K562 (cell line): ENCODE measurements around the gene PRRC2B. TPM values are rescaled to one million over a fixed set of nuclear protein-coding genes. Genes with fewer than 3 reads are reported as not detected.

Source experiments
- ATAC-seq: fragments of 200-7000 bp; cut with Tn5 transposase; 3 replicates; pipeline ENCODE4 v1.9.1; 2020; ENCODE audit warnings: moderate library complexity
- BruUV-seq: library from RNA; stranded (reverse); fragments of 400-500 nt; replicated peaks from 2 replicates; lab custom pipeline; 2021; lab: Mats Ljungman, UMichigan
- CTCF ChIA-PET: fragments of 300-600 bp; formaldehyde crosslinking; extraction: SDS; loops from one replicate; lab custom pipeline; 2021; ENCODE audit warnings: low intra/inter-chr PET ratio; lab: Yijun Ruan, JAX
- POLR2A ChIA-PET: fragments of 300-600, 350-650 bp; sonication (Branson Sonifier 250); formaldehyde crosslinking; extraction: SDS; loops from one replicate; lab custom pipeline; 2021; ENCODE audit warnings: antibody characterized with exemption, inconsistent platforms; lab: Yijun Ruan, JAX
- DNase-seq, 4 experiments: peaks; one replicate each; pipeline versions ENCODE4 v3.0.0 to v3.0.0-alpha.2; 2011 to 2018; ENCODE audit warnings: low spot score in 3 of 4, mixed read lengths in 3 of 4; ENCODE audit errors: extremely low read depth in 1 of 4
- FAIRE-seq: peaks from 2 replicates; lab custom pipeline; 2011; peaks lifted over from hg19 to GRCh38; lab: Jason Lieb, UNC
- H2AFZ ChIP-seq: 2 replicates; pipeline ENCODE4 v1.6.0; 2011; ENCODE audit warnings: low read depth, low read length, control low read depth, inconsistent platforms
- H3K27ac ChIP-seq: fragments of 200-600 bp; 3 replicates; pipeline ENCODE4 v1.8.0; 2011; ENCODE audit warnings: low read depth, mild to moderate bottlenecking, control low read depth, inconsistent platforms, low read length, moderate library complexity, mixed read lengths; ENCODE audit errors: extremely low read depth
- H3K27me3 ChIP-seq, 2 experiments: fragments of 300-600 bp in 1 of 2; 2 replicates in 1 of 2; 3 replicates in 1 of 2; pipeline versions ENCODE4 v1.6.0 to v1.8.0; 2011; ENCODE audit warnings: inconsistent platforms in 2 of 2, low read length in 2 of 2, mild to moderate bottlenecking in 1 of 2, mixed read lengths in 1 of 2, moderate library complexity in 1 of 2; ENCODE audit not compliant: control insufficient read depth in 2 of 2, insufficient read depth in 2 of 2
- H3K36me3 ChIP-seq: fragments of 300-600 bp; 3 replicates; pipeline ENCODE4 v1.8.0; 2011; ENCODE audit warnings: mild to moderate bottlenecking, low read length, inconsistent platforms; ENCODE audit not compliant: control insufficient read depth, insufficient read depth
- H3K4me1 ChIP-seq, 2 experiments: fragments of 200-600 bp in 1 of 2; replicated peaks in 1 of 2; 2 replicates in 1 of 2; 3 replicates in 1 of 2; pipeline versions ENCODE4 v1.5.1 to v1.8.0; 2011; ENCODE audit warnings: inconsistent platforms in 2 of 2, low read length in 2 of 2, mild to moderate bottlenecking in 1 of 2, mixed read lengths in 1 of 2, moderate library complexity in 1 of 2; ENCODE audit not compliant: control insufficient read depth in 2 of 2, insufficient read depth in 2 of 2
- H3K4me2 ChIP-seq: 2 replicates; pipeline ENCODE4 v1.6.1; 2011; ENCODE audit warnings: low read length, control low read depth, inconsistent platforms, mixed read lengths; ENCODE audit not compliant: insufficient read depth
- H3K4me3 ChIP-seq: fragments of 200-600 bp; sonication (generic), shearing (Covaris generic); 2 replicates; pipeline ENCODE4 v1.5.1; 2016; ENCODE audit warnings: control low read depth, inconsistent platforms
- H3K79me2 ChIP-seq: fragments of 200-600 bp; 3 replicates; pipeline ENCODE4 v1.8.0; 2011; ENCODE audit warnings: low read length, inconsistent platforms; ENCODE audit not compliant: control insufficient read depth, insufficient read depth
- H3K9ac ChIP-seq, 2 experiments: 2 replicates each; pipeline versions ENCODE4 v1.6.0 to v1.6.1; 2011; ENCODE audit warnings: low read depth in 2 of 2, low read length in 2 of 2, control low read depth in 1 of 2, inconsistent platforms in 1 of 2, mild to moderate bottlenecking in 1 of 2, mixed read lengths in 1 of 2; ENCODE audit not compliant: insufficient read depth in 1 of 2
- H3K9me1 ChIP-seq: one replicate; pipeline ENCODE4 v1.6.0; 2011; ENCODE audit warnings: inconsistent platforms, mild to moderate bottlenecking, low read length, moderate library complexity; ENCODE audit not compliant: control insufficient read depth, insufficient read depth
- H3K9me3 ChIP-seq: replicated peaks from 2 replicates; pipeline ENCODE4 v1.5.1; 2011; ENCODE audit warnings: low read depth, low read length, inconsistent platforms; ENCODE audit not compliant: control insufficient read depth, insufficient read depth
- H4K20me1 ChIP-seq: replicated peaks from 2 replicates; pipeline ENCODE4 v1.6.1; 2011; ENCODE audit warnings: low read length, inconsistent platforms, mixed read lengths; ENCODE audit not compliant: control insufficient read depth, insufficient read depth
- AFF4 ChIP-seq: sonication (generic); formaldehyde crosslinking; IDR thresholded peaks from 2 replicates; pipeline ENCODE4 v1.8.0; 2023; ENCODE audit warnings: mild to moderate bottlenecking, missing genetic modification reagents
- CAMTA2 ChIP-seq: fragments of 250-450 bp; sonication (Bioruptor Pico); conservative IDR thresholded peaks from 2 replicates; pipeline ENCODE4 v1.5.1; 2022
- E2F6 ChIP-seq, 2 experiments: IDR thresholded peaks; 2 replicates each; pipeline ENCODE4 v1.6.1; 2011; ENCODE audit warnings: borderline replicate concordance in 1 of 2, control low read depth in 1 of 2, low read depth in 1 of 2, low read length in 1 of 2, mild to moderate bottlenecking in 1 of 2, mixed read lengths in 1 of 2, moderate library complexity in 1 of 2; ENCODE audit not compliant: insufficient read depth in 1 of 2, insufficient read length in 1 of 2, poor library complexity in 1 of 2, severe bottlenecking in 1 of 2; ENCODE audit errors: extremely low read depth in 1 of 2
- FIP1L1 ChIP-seq: fragments of 200-400 bp; formaldehyde crosslinking; IDR thresholded peaks from 2 replicates; pipeline ENCODE4 v1.6.1; 2018; ENCODE audit warnings: mild to moderate bottlenecking, low read depth, low read length; ENCODE audit not compliant: poor library complexity, severe bottlenecking
- GABPB1 ChIP-seq: sonication (generic); formaldehyde crosslinking; IDR thresholded peaks from 2 replicates; pipeline ENCODE4 v1.8.0; 2022; ENCODE audit warnings: mild to moderate bottlenecking, missing genetic modification reagents
- NFE2L1 ChIP-seq: fragments of 450-650 bp; IDR thresholded peaks from 2 replicates; pipeline ENCODE4 v1.6.1; 2016; ENCODE audit warnings: missing genetic modification characterization, low read depth, mild to moderate bottlenecking, missing compliant biosample characterization, moderate library complexity, borderline replicate concordance
- RFX7 ChIP-seq: fragments of 250-450 bp; sonication (Bioruptor Pico); IDR thresholded peaks from 2 replicates; pipeline ENCODE4 v1.5.1; 2021; ENCODE audit warnings: mild to moderate bottlenecking
- TAF1 ChIP-seq: IDR thresholded peaks from 2 replicates; pipeline ENCODE4 v1.6.1; 2011; ENCODE audit warnings: mild to moderate bottlenecking, low read length, moderate library complexity; ENCODE audit not compliant: insufficient read depth, control insufficient read depth, severe bottlenecking; ENCODE audit errors: extremely low read depth
- ZNF584 ChIP-seq: fragments of 200-800 bp; sonication (Bioruptor generic); IDR thresholded peaks from 2 replicates; pipeline ENCODE4 v1.6.1; 2016; ENCODE audit warnings: low read depth, mild to moderate bottlenecking, missing genetic modification characterization, missing compliant biosample characterization
- ZNF707 ChIP-seq: fragments of 250-450 bp; sonication (Bioruptor Pico); conservative IDR thresholded peaks from 2 replicates; pipeline ENCODE4 v1.8.0; 2022; ENCODE audit warnings: inconsistent platforms, mild to moderate bottlenecking, moderate library complexity
- ZZZ3 ChIP-seq: fragments of 450-650 bp; IDR thresholded peaks from 2 replicates; pipeline ENCODE4 v1.6.1; 2016; ENCODE audit warnings: antibody characterized with exemption, mild to moderate bottlenecking, moderate library complexity
- WGBS: fragments of 100-300 bp; shearing (Covaris generic); methylation state at CpG from one replicate; pipeline ENCODE4 v1.1.6; 2016; ENCODE audit warnings: low coverage, mixed read lengths; ENCODE audit not compliant: insufficient coverage; ENCODE audit errors: missing lambda C conversion rate; 5-methylcytosine and 5-hydroxymethylcytosine counted together
- in situ Hi-C: fragments of 300-500 bp; cut with MboI; formaldehyde crosslinking; loops from 4 replicates; pipeline ENCODE4 v1.15.0; 2018; ENCODE audit warnings: inconsistent platforms, mixed read lengths
- intact Hi-C: fragments of 100-400 bp; cut with micrococcal nuclease; formaldehyde crosslinking; loops from 2 replicates; pipeline ENCODE4 v1.14.2; 2022
- polyA plus RNA-seq, 8 experiments: library from polyadenylated mRNA; depleted of rRNA in 4 of 8; stranded (reverse) in 5 of 8; unstranded in 3 of 8; fragments of >200 nt; fragmentation: Nextera tagmentation in 2 of 8; fragmentation: Illumina TruSeq in 1 of 8; extraction: Ambion mirVana in 2 of 8; extraction: Trizol in 1 of 8; gene quantifications; 2 replicates each; pipeline versions ENCODE4 v1.2.1 to v1.2.3, GENCODE V29; 2011 to 2014; ENCODE audit warnings: inconsistent platforms in 1 of 8, missing spikeins in 1 of 8
- total RNA-seq, 7 experiments: library from RNA; depleted of rRNA in 6 of 7; stranded (reverse); fragments of >200 nt in 6 of 7; fragmentation: Illumina TruSeq in 2 of 7; extraction: Trizol in 2 of 7; gene quantifications; 2 replicates each; pipeline versions ENCODE4 v1.2.1 to v1.2.3, GENCODE V29; 2011 to 2021; ENCODE audit warnings: low replicate concordance in 1 of 7
- TF ChIP-seq, protein P1 (sequence below): conservative IDR thresholded peaks from 2 replicates; pipeline ENCODE4 v1.6.1; 2011; ENCODE audit warnings: low read depth, mild to moderate bottlenecking, low read length; ENCODE audit not compliant: control insufficient read depth
- TF ChIP-seq, protein P2 (sequence below): sonication (generic); formaldehyde crosslinking; IDR thresholded peaks from 2 replicates; pipeline ENCODE4 v1.8.0; 2022; ENCODE audit warnings: missing genetic modification reagents, mild to moderate bottlenecking, borderline replicate concordance
- TF ChIP-seq, protein P3 (sequence below): IDR thresholded peaks from 2 replicates; pipeline ENCODE4 v1.6.1; 2011; ENCODE audit not compliant: insufficient read length; ENCODE audit errors: extremely low read depth

The PRRC2B gene
- total and polyA plus RNA-seq, 9 of the 15 experiments (the other 6 are each of a cell fraction or from before 2014, with no cell fraction given), result 0.34 to 125 (median 30.9) TPM

DNA sequence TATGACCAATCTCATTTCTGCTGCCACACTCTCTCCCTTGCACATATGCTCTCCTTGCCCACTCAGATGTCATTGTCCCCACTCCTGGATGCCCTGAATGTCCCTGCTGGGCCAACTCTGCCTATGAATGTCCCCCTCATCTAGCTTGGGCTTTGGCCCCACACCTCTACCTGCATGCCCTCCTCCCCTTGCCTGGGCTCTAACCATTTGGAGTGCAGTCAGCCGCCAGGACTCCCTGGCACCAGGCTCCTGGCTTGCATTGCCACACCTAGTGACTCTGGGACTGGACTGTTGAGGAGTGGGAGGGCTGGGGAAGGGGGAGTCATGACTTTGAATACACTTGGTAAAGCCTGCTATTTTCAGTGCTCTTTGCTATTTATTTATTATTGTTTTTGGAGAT is 67.3 kb downstream of the PRRC2B start:
- no peaks in the 10 kb centered on the region for H3K9me3 ChIP-seq
- WGBS, result 100% methylated on average over 1 of the region's 1 CpG
- no peak for DNase-seq
- no peak for ATAC-seq
- H3K27me3 ChIP-seq, result no peaks in the 10 kb centered on the region
- no TSS peak for BruUV-seq
- no peaks in the 10 kb centered on the region for H3K79me2 ChIP-seq
- no peak overlapping the region for H3K4me2 ChIP-seq
- no peak for FAIRE-seq
- H3K27ac ChIP-seq, result no peak overlapping the region
- H2AFZ ChIP-seq, result no peak overlapping the region
- no peak overlapping the region for H3K4me3 ChIP-seq
- H3K9me1 ChIP-seq, result no peaks in the 10 kb centered on the region
- ChIA-PET POLR2A (no interaction called here), CTCF (no interaction called here)
- in situ Hi-C loops (loop anchor here (25.0 kb wide), 1 partner anchor 749 kb away; no protein-coding TSS in a partner anchor), intact Hi-C loops (no loop called here)
- no peaks in the 10 kb centered on the region for H3K4me1 ChIP-seq
- no peaks in the 10 kb centered on the region for H4K20me1 ChIP-seq
- no peak overlapping the region for H3K9ac ChIP-seq
- H3K36me3 ChIP-seq, result peaks cover 94% of the 10 kb centered on the region
- TF ChIP-seq, protein P1, sequence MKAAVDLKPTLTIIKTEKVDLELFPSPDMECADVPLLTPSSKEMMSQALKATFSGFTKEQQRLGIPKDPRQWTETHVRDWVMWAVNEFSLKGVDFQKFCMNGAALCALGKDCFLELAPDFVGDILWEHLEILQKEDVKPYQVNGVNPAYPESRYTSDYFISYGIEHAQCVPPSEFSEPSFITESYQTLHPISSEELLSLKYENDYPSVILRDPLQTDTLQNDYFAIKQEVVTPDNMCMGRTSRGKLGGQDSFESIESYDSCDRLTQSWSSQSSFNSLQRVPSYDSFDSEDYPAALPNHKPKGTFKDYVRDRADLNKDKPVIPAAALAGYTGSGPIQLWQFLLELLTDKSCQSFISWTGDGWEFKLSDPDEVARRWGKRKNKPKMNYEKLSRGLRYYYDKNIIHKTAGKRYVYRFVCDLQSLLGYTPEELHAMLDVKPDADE, result no peak
- TF ChIP-seq, protein P2, sequence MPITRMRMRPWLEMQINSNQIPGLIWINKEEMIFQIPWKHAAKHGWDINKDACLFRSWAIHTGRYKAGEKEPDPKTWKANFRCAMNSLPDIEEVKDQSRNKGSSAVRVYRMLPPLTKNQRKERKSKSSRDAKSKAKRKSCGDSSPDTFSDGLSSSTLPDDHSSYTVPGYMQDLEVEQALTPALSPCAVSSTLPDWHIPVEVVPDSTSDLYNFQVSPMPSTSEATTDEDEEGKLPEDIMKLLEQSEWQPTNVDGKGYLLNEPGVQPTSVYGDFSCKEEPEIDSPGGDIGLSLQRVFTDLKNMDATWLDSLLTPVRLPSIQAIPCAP (CRISPR knock-in tag), result no peak
- TF ChIP-seq ZZZ3 (no peak), FIP1L1 (no peak), AFF4 (no peak), NFE2L1 (tag) (no peak), GABPB1 (CRISPR knock-in tag) (no peak), TAF1 (no peak), RFX7 (CRISPR knock-in tag) (no peak), CAMTA2 (CRISPR knock-in tag) (no peak), E2F6 (IDR thresholded peaks at IDR 0.05; ENCODE audit: borderline replicate concordance in 1 of 2, extremely low read depth in 1 of 2, insufficient read depth in 1 of 2, insufficient read length in 1 of 2, low read depth in 1 of 2, low read length in 1 of 2, poor library complexity in 1 of 2, severe bottlenecking in 1 of 2) (no peak), ZNF707 (no peak), ZNF584 (CRISPR knock-in tag) (no peak)
- TF ChIP-seq, protein P3, sequence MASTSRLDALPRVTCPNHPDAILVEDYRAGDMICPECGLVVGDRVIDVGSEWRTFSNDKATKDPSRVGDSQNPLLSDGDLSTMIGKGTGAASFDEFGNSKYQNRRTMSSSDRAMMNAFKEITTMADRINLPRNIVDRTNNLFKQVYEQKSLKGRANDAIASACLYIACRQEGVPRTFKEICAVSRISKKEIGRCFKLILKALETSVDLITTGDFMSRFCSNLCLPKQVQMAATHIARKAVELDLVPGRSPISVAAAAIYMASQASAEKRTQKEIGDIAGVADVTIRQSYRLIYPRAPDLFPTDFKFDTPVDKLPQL, result no peak
